Caco-2 (cell line): ENCODE measurements around the gene SP2. TPM values are rescaled to one million over a fixed set of nuclear protein-coding genes. Genes with fewer than 3 reads are reported as not detected.

ENCODE experiments used
- BruUV-seq: library from RNA; stranded (reverse); fragments of 400-500 nt; replicated peaks from 2 replicates; lab custom pipeline; 2021; lab: Mats Ljungman, UMichigan
- CTCF ChIA-PET: fragments of 300-600 bp; sonication (Branson Sonifier 250); formaldehyde crosslinking; loops from one replicate; lab custom pipeline; 2022; ENCODE audit warnings: antibody characterized with exemption; lab: Charles Lee
- POLR2A ChIA-PET: fragments of 300-600 bp; sonication (Branson Sonifier 250); formaldehyde crosslinking; loops from one replicate; lab custom pipeline; 2022; ENCODE audit warnings: antibody characterized with exemption; lab: Charles Lee
- DNase-seq, 2 experiments: peaks; one replicate each; pipeline versions ENCODE4 v3.0.0 to v3.0.0-alpha.2; 2020 to 2022
- H3K27me3 ChIP-seq: replicated peaks from 2 replicates; pipeline ENCODE4 v1.6.0; 2011; ENCODE audit warnings: low read length; ENCODE audit not compliant: control insufficient read depth, insufficient read depth
- H3K36me3 ChIP-seq: 2 replicates; pipeline ENCODE4 v1.5.1; 2011; ENCODE audit warnings: low read length; ENCODE audit not compliant: control insufficient read depth, insufficient read depth
- H3K4me1 ChIP-seq: fragments of 250-450 bp; sonication (Bioruptor Pico); 2 replicates; pipeline ENCODE4 v1.5.1; 2020; ENCODE audit warnings: mild to moderate bottlenecking
- H3K4me3 ChIP-seq: 2 replicates; pipeline ENCODE4 v1.5.1; 2011; ENCODE audit warnings: low read depth, mild to moderate bottlenecking, control low read depth, low read length
- H3K9me3 ChIP-seq: fragments of 250-450 bp; sonication (Bioruptor Pico); 2 replicates; pipeline ENCODE4 v1.5.1; 2020; ENCODE audit warnings: mild to moderate bottlenecking, moderate library complexity
- H3K27ac Mint-ChIP-seq: one replicate; pipeline ENCODE4 v1.8.0; 2022; ENCODE audit warnings: mixed read lengths; ENCODE audit not compliant: unreplicated experiment
- H3K27me3 Mint-ChIP-seq: one replicate; pipeline ENCODE4 v1.8.0; 2022; ENCODE audit warnings: mixed read lengths; ENCODE audit not compliant: insufficient read depth, unreplicated experiment
- H3K36me3 Mint-ChIP-seq: one replicate; pipeline ENCODE4 v1.8.0; 2022; ENCODE audit warnings: mild to moderate bottlenecking, mixed read lengths; ENCODE audit not compliant: insufficient read depth, unreplicated experiment
- H3K4me1 Mint-ChIP-seq: one replicate; pipeline ENCODE4 v1.8.0; 2022; ENCODE audit warnings: low read depth, mixed read lengths; ENCODE audit not compliant: unreplicated experiment
- H3K4me3 Mint-ChIP-seq: one replicate; pipeline ENCODE4 v1.8.0; 2022; ENCODE audit warnings: mild to moderate bottlenecking, moderate library complexity, mixed read lengths; ENCODE audit not compliant: unreplicated experiment
- H3K9me3 Mint-ChIP-seq: one replicate; pipeline ENCODE4 v1.8.0; 2022; ENCODE audit warnings: mixed read lengths; ENCODE audit not compliant: unreplicated experiment
- intact Hi-C: fragments of 100-400 bp; cut with micrococcal nuclease; formaldehyde crosslinking; loops from one replicate; pipeline ENCODE4 v1.10.0; 2022; ENCODE audit not compliant: unreplicated experiment
- total RNA-seq: library from RNA; stranded (reverse); gene quantifications from 2 replicates; pipeline ENCODE4 v1.2.3, GENCODE V29; 2022
- TF ChIP-seq, protein P1 (sequence below), 2 experiments: fragments of 200-600 bp in 1 of 2; IDR thresholded peaks; 1 replicate in 1 of 2; 2 replicates in 1 of 2; pipeline versions ENCODE4 v1.5.1 to v1.8.0; 2011 to 2022; ENCODE audit warnings: antibody characterized with exemption in 1 of 2, control low read depth in 1 of 2, inconsistent platforms in 1 of 2, low read depth in 1 of 2, low read length in 1 of 2, mild to moderate bottlenecking in 1 of 2, moderate library complexity in 1 of 2; ENCODE audit not compliant: insufficient read depth in 1 of 2, severe bottlenecking in 1 of 2, unreplicated experiment in 1 of 2

Gene SP2
- total RNA-seq, 1 experiment from 2014 or later, result 25.2 TPM

- Mint-ChIP-seq H3K4me3 (no peak overlapping the region), H3K4me1 (peaks cover 56% of the 10 kb centered on the region), H3K9me3 (peaks cover 7% of the 10 kb centered on the region), H3K36me3 (peaks cover 14% of the 10 kb centered on the region), H3K27ac (peak overlapping the region; percentile 35), H3K27me3 (no peaks in the 10 kb centered on the region)
- Histone ChIP-seq H3K27me3 (no peaks in the 10 kb centered on the region), H3K36me3 (peaks cover 8% of the 10 kb centered on the region; the same call in 1 of the 2 replicates), H3K4me3 (0 out of 2 replicates have a peak overlapping the region, but pooled peaks have one; percentile 5), H3K4me1 (peaks cover 77% of the 10 kb centered on the region), H3K9me3 (no peaks in the 10 kb centered on the region)
- intact Hi-C loops, result no loop called here
- TF ChIP-seq, protein P1, sequence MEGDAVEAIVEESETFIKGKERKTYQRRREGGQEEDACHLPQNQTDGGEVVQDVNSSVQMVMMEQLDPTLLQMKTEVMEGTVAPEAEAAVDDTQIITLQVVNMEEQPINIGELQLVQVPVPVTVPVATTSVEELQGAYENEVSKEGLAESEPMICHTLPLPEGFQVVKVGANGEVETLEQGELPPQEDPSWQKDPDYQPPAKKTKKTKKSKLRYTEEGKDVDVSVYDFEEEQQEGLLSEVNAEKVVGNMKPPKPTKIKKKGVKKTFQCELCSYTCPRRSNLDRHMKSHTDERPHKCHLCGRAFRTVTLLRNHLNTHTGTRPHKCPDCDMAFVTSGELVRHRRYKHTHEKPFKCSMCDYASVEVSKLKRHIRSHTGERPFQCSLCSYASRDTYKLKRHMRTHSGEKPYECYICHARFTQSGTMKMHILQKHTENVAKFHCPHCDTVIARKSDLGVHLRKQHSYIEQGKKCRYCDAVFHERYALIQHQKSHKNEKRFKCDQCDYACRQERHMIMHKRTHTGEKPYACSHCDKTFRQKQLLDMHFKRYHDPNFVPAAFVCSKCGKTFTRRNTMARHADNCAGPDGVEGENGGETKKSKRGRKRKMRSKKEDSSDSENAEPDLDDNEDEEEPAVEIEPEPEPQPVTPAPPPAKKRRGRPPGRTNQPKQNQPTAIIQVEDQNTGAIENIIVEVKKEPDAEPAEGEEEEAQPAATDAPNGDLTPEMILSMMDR (IDR thresholded peaks at IDR 0.05; ENCODE audit: insufficient read depth in 1 of 2, low read depth in 1 of 2, low read length in 1 of 2, severe bottlenecking in 1 of 2, unreplicated experiment in 1 of 2), result no peak
- CTCF ChIA-PET, result interaction anchor here (0.6 to 8.3 kb wide), 9 partner anchors 9 to 1223 kb away, joined by 3 to 157 read pairs (median 3); partner anchors contain the start of genes CDK5RAP3 and PNPO
- peak; percentile 80 to 90 for DNase-seq
- BruUV-seq, result no TSS peak
- POLR2A ChIA-PET, result interaction anchor here (0.5 to 2.2 kb wide), 8 partner anchors 9 to 309 kb away, joined by 3 to 17 read pairs (median 4); partner anchors contain the start of genes CDK5RAP3 and PNPO
Observed at GRCh38 chr17:47959825-47960655, 64.0 kb downstream of the SP2 start.

DNA sequence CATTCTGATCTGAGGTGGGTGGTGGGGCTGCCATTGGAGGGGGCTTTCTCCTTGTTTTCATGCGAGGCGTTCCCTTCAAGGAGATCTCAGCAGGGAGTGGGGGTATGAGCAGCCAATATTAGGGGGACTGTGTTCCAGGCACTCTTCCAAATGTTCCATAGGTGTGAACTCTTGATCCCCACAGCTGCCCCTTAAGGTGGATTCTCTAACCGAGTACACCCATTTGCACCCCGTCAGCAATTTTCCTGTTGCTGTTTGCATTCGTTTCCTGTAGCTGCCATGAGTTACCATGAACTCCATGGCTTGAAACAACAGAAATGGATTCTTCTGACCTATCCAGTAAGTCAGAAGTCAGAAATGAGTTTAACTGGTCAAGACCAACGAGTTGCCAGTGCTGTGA is 65.4 kb downstream of the SP2 start:
- H3K9me3 Mint-ChIP-seq, result peaks cover 7% of the 10 kb centered on the region
- ChIA-PET POLR2A (interaction anchor here (2.2 kb wide), 1 partner anchor 9 kb away, joined by 17 read pairs; the partner anchor contains the start of gene CDK5RAP3), CTCF (interaction anchor here (1.1 to 8.3 kb wide), 4 partner anchors 8 to 20 kb away, joined by 3 to 157 read pairs (median 19); partner anchors contain the start of genes CDK5RAP3 and PNPO)
- H3K36me3 ChIP-seq, result no peaks in the 10 kb centered on the region
- H3K27me3 Mint-ChIP-seq, result no peaks in the 10 kb centered on the region
- H3K27me3 ChIP-seq, result no peaks in the 10 kb centered on the region
- BruUV-seq, result no TSS peak
- DNase-seq, result no peak
- H3K4me1 ChIP-seq, result peaks cover 79% of the 10 kb centered on the region
- H3K9me3 ChIP-seq, result no peaks in the 10 kb centered on the region
- no peak overlapping the region for H3K4me3 Mint-ChIP-seq
- H3K4me3 ChIP-seq, result no peak overlapping the region
- peaks cover 64% of the 10 kb centered on the region for H3K4me1 Mint-ChIP-seq
- H3K36me3 Mint-ChIP-seq, result peaks cover 8% of the 10 kb centered on the region
- intact Hi-C loops, result no loop called here
- TF ChIP-seq, protein P1 (IDR thresholded peaks at IDR 0.05; ENCODE audit: insufficient read depth in 1 of 2, low read depth in 1 of 2, low read length in 1 of 2, severe bottlenecking in 1 of 2, unreplicated experiment in 1 of 2), result no peak
- H3K27ac Mint-ChIP-seq, result peak overlapping the region; percentile 21

DNA sequence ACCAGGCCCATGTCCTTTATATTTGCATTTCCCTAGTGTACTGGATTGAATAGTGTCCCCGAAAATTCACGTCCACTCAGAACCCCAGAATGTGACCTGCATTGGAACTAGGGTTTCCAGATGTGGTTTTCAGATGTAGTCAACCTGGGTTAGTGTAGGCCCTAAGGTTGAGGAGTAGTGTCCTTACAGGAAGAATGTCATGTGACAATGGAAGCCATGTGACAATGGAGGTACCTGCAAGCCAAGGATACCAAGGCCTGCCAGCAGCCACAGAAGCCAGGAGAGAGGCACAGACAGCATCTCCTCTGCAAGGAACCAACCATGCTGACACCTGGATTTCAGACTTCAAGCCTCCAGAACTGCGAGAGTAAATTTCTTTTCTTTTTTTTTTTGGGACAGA is 66.9 kb downstream of the SP2 start:
- TF ChIP-seq, protein P1 (IDR thresholded peaks at IDR 0.05; ENCODE audit: insufficient read depth in 1 of 2, low read depth in 1 of 2, low read length in 1 of 2, severe bottlenecking in 1 of 2, unreplicated experiment in 1 of 2), result no peak
- Mint-ChIP-seq H3K27me3 (no peaks in the 10 kb centered on the region), H3K27ac (no peak overlapping the region), H3K9me3 (peaks cover 7% of the 10 kb centered on the region), H3K4me1 (peaks cover 59% of the 10 kb centered on the region), H3K4me3 (no peak overlapping the region), H3K36me3 (peaks cover 8% of the 10 kb centered on the region)
- H3K9me3 ChIP-seq, result no peaks in the 10 kb centered on the region
- ChIA-PET CTCF (interaction anchor here (1.0 to 1.6 kb wide), 2 partner anchors 16 to 55 kb away, joined by 3 to 6 read pairs; no protein-coding TSS in a partner anchor), POLR2A (no interaction called here)
- peaks cover 77% of the 10 kb centered on the region for H3K4me1 ChIP-seq
- DNase-seq, result no peak
- H3K27me3 ChIP-seq, result no peaks in the 10 kb centered on the region
- H3K4me3 ChIP-seq, result no peak overlapping the region
- no TSS peak for BruUV-seq
- intact Hi-C loops, result no loop called here
- H3K36me3 ChIP-seq, result no peaks in the 10 kb centered on the region
